Stimulated activated naive CD4-positive, alpha-beta T cell treated with Interleukin-2 at 50 U/mL for 16 hours (primary cell): ENCODE measurements around the gene IQCE.

ENCODE experiments used
- DNase-seq: peaks from one replicate; lab custom pipeline; 2025; lab: John Stamatoyannopoulos, UW

The IQCE gene

GRCh38 chr7:2633538-2634266, 74.9 kb downstream of the IQCE start:
- DNase-seq: peak; percentile 43

GRCh38 chr7:2634267-2635145, 75.7 kb downstream of the IQCE start:
- DNase-seq: no peak

- no peak for DNase-seq
Observed at GRCh38 chr7:2635148-2635668, 76.4 kb downstream of the IQCE start.

- DNase-seq: no peak
Observed at GRCh38 chr7:2635810-2636701, 77.3 kb downstream of the IQCE start.

GRCh38 chr7:2637066-2637471, 78.3 kb downstream of the IQCE start:
- DNase-seq: no peak

GRCh38 chr7:2637505-2638223, 78.9 kb downstream of the IQCE start:
- no peak for DNase-seq

GRCh38 chr7:2638224-2638991, 79.6 kb downstream of the IQCE start:
- DNase-seq: no peak

- no peak for DNase-seq
Observed at GRCh38 chr7:2639181-2639681, 80.5 kb downstream of the IQCE start.

- no peak for DNase-seq
Observed at GRCh38 chr7:2639695-2640481, 81.1 kb downstream of the IQCE start.

GRCh38 chr7:2640482-2640830, 81.7 kb downstream of the IQCE start:
- DNase-seq: no peak

- no peak for DNase-seq
Observed at GRCh38 chr7:2640846-2641316, 82.1 kb downstream of the IQCE start.

- no peak for DNase-seq
Observed at GRCh38 chr7:2641406-2642393, 82.9 kb downstream of the IQCE start.

GRCh38 chr7:2643386-2644219, 84.8 kb downstream of the IQCE start:
- no peak for DNase-seq

GRCh38 chr7:2644220-2644561, 85.4 kb downstream of the IQCE start:
- no peak for DNase-seq

GRCh38 chr7:2644562-2645273, 85.9 kb downstream of the IQCE start:
- no peak for DNase-seq

GRCh38 chr7:2645274-2645868, 86.6 kb downstream of the IQCE start:
- DNase-seq: peak; percentile 5

GRCh38 chr7:2646336-2646679, 87.5 kb downstream of the IQCE start:
- DNase-seq: no peak
